ENCODE data around the gene MPO. TPM values are rescaled to one million over a fixed set of nuclear protein-coding genes. Genes with fewer than 3 reads are reported as not detected.

MPO gene
- total and polyA plus RNA-seq, 7 donors = 0.11 to 0.95 (median 0.38) TPM

DNA sequence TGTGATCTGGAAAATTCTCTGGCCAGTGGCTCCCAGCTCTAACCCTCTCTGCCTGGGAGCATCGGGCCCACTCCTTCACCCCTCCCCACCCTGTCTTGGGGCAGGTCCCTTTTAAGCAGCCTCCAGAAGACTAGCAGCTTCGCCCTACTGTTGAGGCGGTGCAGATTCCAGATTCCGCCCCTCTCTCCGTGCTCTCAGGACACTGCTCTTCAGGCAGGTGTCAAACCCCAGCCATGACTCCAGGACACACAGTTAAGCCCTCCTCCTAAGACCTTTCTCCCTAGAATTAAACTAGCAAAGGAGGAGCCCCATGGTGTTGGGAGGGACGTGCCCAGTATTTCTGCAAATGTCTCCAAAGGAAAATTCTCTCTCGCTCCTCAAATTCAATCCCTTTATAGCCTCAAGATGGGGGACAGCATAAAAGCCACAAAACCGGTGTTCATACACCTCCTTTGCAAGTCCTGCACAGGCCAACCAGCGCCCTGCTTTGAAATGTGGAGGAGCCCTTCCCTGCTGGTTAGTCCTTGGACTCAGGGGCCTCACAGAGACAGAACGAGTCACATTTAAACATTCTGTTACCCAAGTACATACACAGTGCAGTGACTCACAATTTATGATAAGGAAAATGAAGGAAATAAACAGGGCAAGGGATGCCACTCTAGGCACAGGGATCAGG, 35.2 kb downstream of the MPO start:
- Histone ChIP-seq H3K9me3 (no peaks in the 10 kb centered on the region), H3K4me3 (no peak overlapping the region), H3K27me3 (ENCODE audit: insufficient read depth in 3 of 3, low read length in 2 of 3) (peaks cover 0 to 36% (median 5%) of the 10 kb centered on the region in 3 donors), H3K27ac (no peak overlapping the region), H3K36me3 (ENCODE audit: insufficient read depth in 1 of 2, low read depth in 1 of 2) (no peaks in the 10 kb centered on the region), H3K4me1 (peaks cover 8% of the 10 kb centered on the region)
- WGBS, 3 donors = 44 to 57% (median 52%) methylated on average over 10 of the region's 10 CpGs
- intact Hi-C loops (cut with DNase I) = no loop called here
- ATAC-seq (no peak), DNase-seq (no peak)
- TF ChIP-seq CTCF (IDR thresholded peaks at IDR 0.05) = no peak

DNA sequence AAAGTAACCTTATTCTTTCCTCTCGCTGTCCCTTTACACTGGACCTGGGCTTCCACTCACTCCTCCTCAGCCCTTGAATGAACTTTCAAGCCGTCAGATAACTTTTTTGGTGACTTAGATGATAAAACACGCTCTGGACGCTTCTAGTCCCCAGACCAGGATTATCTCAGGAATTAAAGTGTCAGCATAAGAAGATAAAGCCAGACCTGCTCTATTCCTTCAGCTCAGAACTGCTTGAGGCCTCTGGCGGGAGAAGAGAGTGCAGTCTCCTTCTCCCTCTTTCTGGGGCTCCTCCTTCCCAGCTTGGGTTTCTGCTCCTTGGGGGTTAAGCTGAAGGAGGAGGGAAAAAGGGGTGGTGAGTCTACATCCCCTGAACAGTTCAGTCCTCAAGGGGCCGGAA, 35.8 kb downstream of the MPO start:
- WGBS, 3 donors = 69 to 72% (median 70%) methylated on average over 6 of the region's 6 CpGs
- intact Hi-C loops (cut with DNase I) = no loop called here
- Histone ChIP-seq H3K9me3 (no peaks in the 10 kb centered on the region), H3K4me3 (no peak overlapping the region), H3K27ac (no peak overlapping the region), H3K27me3 (ENCODE audit: insufficient read depth in 3 of 3, low read length in 2 of 3) (peaks cover 0 to 33% (median 8%) of the 10 kb centered on the region in 3 donors), H3K4me1 (peaks cover 8% of the 10 kb centered on the region), H3K36me3 (ENCODE audit: insufficient read depth in 1 of 2, low read depth in 1 of 2) (no peaks in the 10 kb centered on the region)
- no peak for DNase-seq
- no peak for TF ChIP-seq CTCF (IDR thresholded peaks at IDR 0.05)
- no peak for ATAC-seq

DNA sequence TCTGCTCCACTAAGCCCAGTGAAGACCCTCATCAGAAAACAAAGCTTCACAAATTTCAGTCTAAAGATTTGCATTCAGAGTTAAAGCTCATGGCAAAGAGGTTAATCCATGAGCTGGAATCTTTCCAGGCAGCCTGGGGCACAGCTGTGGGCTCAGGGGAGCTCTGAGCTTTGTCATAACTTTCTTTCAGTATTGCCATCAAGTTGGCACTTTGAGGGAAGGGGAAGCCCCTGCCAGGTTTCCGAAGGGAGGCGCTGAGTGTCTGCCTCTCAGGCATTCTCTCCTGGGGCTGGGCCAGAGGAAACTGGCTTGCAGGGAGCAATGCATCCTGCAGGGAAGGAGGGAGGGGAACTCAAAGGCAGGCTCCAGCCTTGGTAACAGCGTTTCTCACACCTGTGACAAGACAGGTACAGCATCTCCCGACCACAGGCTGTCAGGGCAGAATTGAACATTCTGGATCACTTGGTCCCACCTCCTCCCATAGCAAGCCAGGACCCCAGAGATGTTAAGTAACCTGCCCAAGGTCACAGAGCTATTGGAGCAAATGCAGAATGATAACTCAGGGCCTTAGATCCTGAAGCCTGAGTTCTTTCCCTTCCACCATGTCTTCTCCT, 38.5 kb downstream of the MPO start:
- no peak for ATAC-seq
- WGBS, 3 donors = 5 to 12% (median 11%) methylated on average over 4 of the region's 4 CpGs
- intact Hi-C loops (cut with DNase I) = no loop called here
- no peaks in the 10 kb centered on the region for H3K4me1 ChIP-seq
- no peak for TF ChIP-seq CTCF (IDR thresholded peaks at IDR 0.05)
- DNase-seq = no peak
- no peak overlapping the region for H3K27ac ChIP-seq
- no peaks in the 10 kb centered on the region for H3K36me3 ChIP-seq (ENCODE audit: insufficient read depth in 1 of 2, low read depth in 1 of 2)
- H3K9me3 ChIP-seq = no peaks in the 10 kb centered on the region
- peaks cover 0 to 27% (median 8%) of the 10 kb centered on the region in 3 donors for H3K27me3 ChIP-seq (ENCODE audit: insufficient read depth in 3 of 3, low read length in 2 of 3)
- no peak overlapping the region for H3K4me3 ChIP-seq

DNA sequence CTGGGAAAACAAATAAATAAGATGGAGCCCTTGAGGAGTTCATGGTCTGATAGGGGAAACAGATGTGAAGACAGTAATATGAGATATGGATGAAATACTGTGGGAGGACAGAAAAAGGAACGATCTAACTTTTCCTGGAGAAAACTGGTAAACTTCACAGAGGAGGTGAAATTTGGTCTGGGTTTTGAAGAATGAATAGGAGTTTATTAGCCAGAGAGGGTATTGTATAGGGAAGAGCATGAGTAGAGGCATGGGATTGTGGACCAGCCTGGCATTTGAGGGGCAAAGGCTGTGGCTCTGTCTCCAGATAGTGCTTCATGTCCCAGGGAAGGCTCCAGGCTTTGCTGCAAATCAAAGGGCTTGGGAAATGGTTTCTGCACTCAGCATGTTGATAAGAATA, 40.7 kb downstream of the MPO start:
- H3K27me3 ChIP-seq (ENCODE audit: insufficient read depth in 3 of 3, low read length in 2 of 3) = peaks cover 0 to 41% (median 6%) of the 10 kb centered on the region in 3 donors
- no peak for ATAC-seq

More for the DNA sequence above, 40.7 kb downstream of the MPO start:
- intact Hi-C loops (cut with DNase I) = no loop called here
- DNase-seq = no peak
- Histone ChIP-seq H3K4me3 (no peak overlapping the region), H3K9me3 (no peaks in the 10 kb centered on the region), H3K36me3 (ENCODE audit: insufficient read depth in 1 of 2, low read depth in 1 of 2) (no peaks in the 10 kb centered on the region), H3K4me1 (no peaks in the 10 kb centered on the region), H3K27ac (no peak overlapping the region)
- WGBS, 3 donors = 61 to 76% (median 73%) methylated on average over 1 of the region's 1 CpG
- TF ChIP-seq CTCF (IDR thresholded peaks at IDR 0.05) = no peak
